ENCODE data around the gene TAC4.
"Not testable (repeated sequence)": the region's sequence is repeated elsewhere in the genome, so short reads cannot be mapped to it uniquely, and the experiment has no call there.

Gene TAC4

DNA sequence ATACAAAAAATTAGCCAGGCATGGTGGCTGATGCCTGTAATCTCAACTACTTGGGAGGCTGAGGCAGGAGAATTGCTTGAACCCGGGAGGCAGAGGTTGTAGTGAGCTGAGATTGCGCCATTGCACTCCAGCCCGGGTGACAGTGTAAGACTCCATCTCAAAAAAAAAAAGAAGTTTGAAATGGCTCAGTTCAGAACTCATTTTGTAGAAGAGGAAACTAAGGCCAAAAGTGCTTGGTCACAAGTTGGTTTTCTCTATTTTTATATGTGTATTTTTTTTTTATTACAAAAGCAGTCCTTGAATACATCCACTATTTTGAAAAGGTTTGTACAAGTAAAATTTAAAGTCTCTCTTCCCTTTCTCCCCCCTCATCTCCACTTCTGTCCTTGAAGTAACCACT lies 5.5 kb downstream of the TAC4 start:
- no peak for DNase-seq

- DNase-seq, result no peak
Observed at GRCh38 chr17:49841548-49841947, 6.3 kb downstream of the TAC4 start.

- no peak for DNase-seq
Observed at GRCh38 chr17:49839455-49839854, 8.4 kb downstream of the TAC4 start.

DNA sequence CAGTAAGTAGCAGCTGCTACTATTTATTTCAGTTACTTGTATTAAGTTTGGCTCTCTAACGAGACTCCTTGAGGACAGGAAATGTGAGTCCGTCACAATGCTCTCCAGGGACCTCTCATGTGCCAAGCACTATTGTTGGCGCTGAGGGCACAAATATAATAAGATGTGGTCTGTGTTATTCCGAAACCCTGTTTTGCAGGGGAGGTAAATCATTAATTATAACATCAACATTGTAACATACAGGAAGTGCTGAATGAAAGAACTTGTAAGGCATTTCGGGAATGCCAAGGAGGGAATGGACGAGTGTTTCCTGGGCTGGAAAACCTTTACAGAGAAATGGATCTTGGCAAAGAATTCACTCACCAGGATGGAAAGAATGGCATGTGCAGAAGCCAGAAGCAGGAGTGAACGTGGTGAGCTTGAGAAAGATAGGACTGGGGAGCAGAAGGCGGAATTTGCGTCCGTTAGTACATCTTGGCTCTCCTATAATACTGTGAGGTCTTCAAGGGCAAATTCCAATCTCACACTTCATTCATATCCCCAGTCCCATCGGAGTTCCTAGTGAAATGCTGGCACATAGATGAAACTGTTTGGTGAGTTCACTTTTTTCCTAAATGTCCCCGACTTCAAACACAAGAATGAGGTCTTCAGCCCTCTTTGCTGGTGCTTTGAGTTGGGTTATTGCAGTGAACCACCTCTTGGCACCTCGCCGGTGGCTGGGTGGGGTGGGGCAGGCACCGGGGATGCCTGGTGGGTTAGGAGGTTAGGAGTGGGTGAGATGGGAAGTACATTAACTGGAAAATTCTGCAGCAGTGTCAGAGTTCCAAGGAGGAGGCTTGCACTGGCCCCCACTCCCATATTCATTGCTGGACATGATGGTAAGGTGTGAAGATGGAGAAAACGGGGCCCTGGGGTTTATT lies 11.5 kb downstream of the TAC4 start:
- DNase-seq, result no peak

DNA sequence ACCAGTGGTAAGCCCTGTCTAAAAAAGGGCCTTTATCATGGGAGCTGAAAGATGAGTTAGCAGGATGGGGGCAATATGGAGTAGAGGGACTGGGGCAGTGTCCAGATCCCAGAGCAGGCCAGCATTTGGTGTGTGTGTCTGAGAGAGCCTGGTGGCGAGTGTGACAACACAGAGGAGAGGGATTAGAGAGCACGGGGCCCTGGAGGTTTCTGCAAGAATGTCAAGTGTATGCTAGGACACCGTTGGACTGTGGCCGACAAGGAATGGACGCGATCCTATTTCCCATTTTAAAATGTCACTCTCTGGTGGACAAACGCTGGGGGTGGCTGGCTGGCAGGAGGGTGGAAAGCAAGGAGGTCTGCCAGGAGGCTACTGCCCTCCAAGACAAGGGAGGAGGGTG lies 12.4 kb downstream of the TAC4 start:
- no peak for DNase-seq

DNA sequence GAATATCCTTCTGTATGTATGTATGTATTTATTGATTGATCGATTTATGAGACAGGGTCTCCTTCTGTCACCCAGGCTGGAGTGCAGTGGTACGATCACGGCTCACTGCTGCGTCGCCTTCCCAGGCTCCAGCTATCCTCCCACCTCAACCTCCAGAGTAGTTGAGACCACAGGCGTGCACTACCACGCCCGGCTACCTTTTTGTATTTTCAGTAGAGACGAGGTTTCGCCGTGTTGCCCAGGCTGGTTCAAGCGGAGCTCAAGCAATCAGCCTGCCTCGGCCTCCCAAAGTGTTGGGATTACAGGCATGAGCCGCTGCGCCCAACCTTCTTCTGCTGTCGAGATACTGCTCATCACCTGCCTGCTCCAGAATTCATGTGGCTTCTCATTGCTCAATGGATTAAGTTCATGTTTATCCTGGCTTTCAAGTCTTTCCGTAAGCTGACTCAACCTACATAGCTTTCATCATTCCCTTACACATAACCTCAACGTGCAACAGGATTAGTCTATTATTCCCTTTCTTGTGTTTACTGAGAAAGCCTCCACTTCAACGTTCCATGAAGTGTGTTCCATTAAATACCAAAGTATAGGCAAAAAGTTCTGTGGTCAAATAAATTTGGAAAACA lies 13.6 kb downstream of the TAC4 start:
- no peak for DNase-seq

DNA sequence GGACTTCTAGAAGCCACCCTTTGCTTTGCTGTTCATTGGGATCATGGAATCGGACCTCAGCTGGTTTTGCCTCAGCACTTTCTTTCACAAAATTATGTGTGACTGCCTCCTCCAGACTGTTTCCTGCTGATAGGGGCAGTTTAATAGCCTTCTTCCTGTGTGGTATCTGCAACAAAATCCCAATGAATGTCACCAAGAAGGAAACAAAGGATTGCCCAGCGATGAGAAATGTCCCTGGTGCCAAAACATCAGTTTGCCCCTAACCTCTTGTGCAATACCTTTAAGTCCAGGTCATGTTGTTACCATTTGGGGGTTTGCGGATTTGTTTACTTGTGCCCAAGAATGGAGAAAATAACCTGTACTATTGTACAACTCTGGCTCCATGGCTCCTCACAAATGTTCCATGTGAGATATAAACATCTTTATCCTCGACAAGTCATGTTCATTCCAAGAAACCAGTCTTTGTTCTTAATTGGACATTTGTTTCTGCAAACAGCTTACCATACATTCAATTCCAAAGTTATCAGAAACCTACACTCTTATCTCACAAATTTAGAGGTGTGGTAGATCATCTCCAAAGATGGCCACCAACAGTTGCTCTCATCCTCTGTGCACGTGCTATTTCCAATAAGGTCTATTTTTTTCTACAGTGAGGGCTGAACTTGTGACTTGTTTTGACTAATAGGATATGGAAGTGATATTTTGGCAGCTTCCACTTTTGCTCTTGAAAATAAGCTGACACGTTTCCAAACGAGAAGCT lies 14.8 kb downstream of the TAC4 start:
- no peak for DNase-seq

DNA sequence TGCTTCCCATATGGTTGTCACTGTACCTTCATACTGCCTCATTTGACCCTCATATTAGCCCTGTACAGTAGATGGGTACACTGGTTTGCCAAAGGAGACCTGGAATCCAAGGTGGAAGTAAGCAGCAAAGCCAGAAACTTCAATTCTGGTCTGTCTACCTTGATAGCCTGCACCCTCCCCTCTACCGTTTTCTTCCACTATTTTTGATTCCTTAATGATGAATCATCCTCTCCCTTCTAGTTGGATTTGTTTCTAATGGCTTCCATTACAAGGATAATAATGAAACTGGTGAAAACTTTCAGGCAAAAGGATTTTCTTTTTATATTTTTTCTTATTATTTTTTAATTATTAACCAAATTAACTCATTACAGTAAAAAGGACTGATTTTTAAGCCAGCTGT lies 17.3 kb downstream of the TAC4 start:
- DNase-seq, result no peak

DNA sequence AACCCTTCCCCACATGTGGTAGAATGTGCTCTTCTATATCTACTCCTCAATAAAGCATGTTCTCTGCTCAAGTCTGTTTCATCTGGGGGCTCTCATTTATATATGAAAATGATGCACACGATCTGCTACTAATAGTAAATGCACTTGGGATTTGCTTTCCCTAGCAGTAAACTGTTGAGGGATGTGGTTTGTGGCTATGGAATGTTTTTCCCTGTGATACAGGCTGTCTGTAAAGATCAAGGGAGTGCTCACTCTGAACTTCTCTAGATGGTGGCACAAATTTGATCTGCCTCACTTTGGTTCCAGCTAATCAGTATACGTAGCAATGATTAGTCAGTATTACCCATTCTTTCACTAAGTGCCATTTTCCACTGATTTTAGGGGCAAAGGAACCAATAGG lies 18.8 kb downstream of the TAC4 start:
- no peak for DNase-seq

DNA sequence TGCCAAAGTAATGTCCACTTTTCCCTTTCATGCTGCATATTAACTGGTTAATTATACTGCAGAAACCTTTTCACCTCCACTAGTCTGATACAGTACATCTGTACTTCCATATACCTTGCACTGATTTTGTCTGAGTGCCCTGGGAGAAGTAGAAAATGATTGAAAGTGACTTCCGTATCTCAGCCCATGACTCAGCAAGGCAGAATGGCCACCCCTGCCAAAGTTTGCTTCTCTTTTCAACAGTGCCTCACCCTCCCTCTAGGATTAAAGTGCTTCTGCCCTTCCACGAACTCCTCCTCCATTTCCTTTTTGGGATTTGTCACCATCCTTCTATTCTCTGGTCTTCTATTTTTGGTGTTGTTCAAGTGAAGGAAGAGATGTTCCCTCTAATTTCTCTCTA lies 19.5 kb downstream of the TAC4 start:
- DNase-seq, result not testable (repeated sequence)

DNA sequence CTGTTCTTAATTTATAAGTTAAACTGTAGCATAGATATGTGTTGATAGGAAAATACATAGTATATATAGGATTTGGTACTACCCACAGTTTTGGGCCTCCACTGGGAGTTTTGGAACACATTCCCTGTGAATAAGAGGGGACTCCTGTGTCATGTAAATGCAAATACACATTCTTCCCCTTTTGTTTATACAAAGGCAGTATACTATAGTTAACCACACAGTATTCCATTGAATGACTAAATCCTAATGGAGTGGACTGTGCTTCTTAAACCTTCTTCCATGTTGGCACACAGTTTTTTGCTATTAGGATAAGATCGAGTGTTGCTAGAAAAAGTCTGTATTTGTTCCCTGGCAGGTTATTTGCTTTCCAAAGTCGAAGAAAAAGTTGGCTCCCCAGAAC lies 22.2 kb downstream of the TAC4 start:
- no peak for DNase-seq

DNA sequence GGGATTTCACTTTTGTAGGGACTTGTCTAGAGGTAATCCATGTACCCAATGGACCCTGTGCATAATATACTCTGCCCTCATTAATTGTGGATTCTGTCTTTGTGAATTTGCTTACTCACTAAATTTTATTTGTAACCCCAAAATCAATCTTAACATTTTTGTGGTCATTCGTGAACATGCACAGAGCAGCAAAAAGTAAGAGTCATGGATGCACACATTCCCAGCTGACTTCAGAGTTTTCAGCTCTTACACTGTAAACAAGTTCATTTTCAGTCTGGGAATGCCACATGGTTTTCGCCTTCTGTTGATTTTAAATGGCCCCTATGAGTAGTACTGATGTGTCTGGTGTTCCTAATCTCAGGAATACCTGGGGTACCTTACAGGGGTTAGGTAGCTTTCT lies 24.3 kb downstream of the TAC4 start:
- DNase-seq, result no peak

GRCh38 chr17:49822829-49823228 lies 25.0 kb downstream of the TAC4 start:
- no peak for DNase-seq

DNA sequence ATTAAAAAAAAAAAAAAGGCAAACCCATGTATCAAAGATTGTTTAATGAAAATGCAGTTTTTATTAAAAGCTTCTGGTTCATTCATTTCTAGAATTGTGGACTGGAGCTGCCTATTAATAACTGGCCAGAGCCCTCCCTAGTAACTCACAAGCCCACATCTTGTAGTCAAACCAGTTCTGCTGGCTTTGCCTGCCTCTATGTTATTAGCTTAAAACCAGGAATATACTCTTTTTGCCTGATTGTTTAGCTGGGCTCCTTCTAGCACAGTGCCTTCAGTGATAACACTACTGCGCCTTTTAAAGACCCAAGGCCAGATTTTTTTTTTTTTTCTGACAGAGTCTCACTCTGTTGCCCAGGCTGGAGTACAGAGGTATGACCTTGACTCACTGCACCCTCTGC lies 26.0 kb downstream of the TAC4 start:
- DNase-seq, result no peak

DNA sequence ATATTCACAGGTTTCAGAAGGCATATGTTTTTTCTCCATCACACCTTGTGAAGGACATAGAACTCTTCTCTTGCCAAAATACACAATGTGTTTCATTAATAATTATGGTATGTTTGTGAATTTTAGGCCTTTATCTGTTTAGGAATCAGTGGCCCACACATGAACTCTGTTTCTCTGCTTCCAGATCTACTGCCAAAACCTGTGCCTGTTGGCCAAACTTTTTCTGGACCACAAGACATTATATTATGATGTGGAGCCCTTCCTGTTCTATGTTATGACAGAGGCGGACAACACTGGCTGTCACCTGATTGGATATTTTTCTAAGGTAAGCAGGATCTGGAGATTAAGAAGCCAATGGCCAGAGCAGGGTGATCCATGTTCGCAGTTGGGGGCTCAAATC lies 26.4 kb downstream of the TAC4 start:
- no peak for DNase-seq

DNA sequence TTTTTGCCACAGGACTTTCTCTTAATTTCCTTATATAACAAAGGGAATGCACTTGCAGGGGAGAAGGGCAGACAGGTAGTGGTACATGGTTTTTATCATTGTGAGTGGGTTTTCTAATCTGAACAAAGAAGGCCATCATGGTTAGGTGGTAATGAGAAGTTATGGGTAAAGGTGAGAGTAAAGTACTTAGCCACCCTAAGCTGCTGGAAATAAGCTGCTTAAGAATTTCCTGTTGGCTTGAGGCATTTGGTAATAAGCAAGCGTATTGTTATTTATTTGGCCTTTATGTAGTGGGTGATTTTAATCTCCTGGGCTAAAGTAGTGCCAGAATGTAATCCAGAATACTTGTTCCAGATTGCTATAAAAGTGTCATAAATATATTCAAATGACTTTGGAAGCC lies 27.1 kb downstream of the TAC4 start:
- no peak for DNase-seq

DNA sequence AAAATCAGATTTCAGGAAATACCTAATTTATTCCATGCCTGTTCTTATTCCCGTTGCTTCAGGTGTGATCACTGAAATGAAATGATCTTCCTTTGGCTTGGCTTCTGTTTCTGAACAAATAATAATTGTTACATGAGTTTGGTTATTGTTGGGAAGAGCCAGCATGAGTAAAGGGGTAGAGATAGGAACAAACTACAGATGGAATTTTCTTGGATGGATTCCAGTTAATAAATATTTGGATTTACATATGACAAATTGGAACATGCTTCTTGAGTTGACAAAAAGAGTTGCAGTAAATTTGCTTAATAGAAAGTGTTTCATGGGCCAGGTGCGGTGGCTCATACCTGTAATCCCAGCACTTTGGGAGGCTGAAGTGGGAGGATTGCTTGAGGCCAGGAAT lies 28.2 kb downstream of the TAC4 start:
- no peak for DNase-seq

DNA sequence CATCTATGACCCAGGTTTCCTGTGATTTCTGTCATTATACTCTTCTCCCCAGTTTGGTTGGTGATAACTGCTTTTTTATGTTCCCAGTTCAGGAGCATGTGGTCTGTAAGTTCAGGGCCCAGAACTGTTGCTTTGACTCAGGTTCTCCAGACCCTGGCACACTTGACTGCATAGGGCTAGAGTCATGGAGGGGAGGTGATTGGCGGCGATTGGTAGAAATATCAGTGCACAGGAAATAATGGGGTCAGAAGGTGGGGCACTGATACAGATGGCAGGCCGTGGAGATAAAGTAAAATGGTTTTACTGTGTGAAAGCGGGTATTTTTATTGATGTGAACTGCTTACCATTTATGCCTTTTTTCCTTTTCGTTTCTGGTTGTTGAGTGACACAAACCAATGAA lies 28.7 kb downstream of the TAC4 start:
- no peak for DNase-seq

- no peak for DNase-seq
Observed at GRCh38 chr17:49817993-49818392, 29.9 kb downstream of the TAC4 start.

DNA sequence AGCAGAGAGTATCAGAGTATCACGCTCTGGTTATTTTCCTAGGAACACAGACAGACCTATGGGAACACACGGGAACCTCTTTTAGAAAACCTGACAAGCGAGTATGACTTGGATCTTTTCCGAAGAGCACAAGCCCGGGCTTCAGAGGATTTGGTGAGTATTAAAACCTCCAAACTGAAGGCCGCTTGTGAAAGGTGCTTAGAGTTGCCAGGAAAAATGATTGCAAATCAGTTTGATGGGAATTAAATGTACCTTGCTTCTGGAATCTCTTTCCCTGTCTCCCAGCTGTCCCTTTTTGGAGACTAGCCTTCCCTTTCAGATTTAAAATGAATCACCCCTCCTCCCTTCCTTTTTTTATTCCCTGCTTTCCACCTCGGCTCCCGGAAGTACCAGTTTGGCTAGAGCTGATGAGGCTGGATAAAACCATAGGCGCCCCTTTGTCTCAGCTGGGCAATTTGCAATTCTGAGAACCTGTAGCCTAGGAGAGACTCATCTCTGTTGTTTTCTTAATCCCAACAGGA lies 32.0 kb downstream of the TAC4 start:
- DNase-seq, result no peak

- no peak for DNase-seq
Observed at GRCh38 chr17:49814781-49815529, 32.9 kb downstream of the TAC4 start.

DNA sequence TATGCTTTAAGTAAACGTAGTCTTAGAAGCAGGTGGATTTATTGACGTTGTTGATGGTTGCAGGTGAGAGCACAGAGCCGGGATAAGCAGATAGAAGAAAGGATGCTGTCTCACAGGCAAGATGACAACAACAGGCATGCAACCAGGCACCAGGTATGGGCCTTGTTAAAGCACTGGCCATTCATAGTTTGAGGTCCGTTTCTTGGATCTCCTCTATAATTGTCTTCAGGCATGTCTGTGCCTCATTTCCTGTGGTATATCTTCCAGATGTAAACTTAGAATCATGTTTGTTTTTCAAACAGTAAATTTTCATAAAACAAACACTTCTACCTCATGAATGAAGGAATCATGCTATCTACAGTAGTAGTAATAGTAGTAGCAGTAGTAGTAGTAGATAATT lies 38.8 kb downstream of the TAC4 start:
- DNase-seq, result no peak

- no peak for DNase-seq
Observed at GRCh38 chr17:49798738-49799137, 49.1 kb downstream of the TAC4 start.
